Brain microvascular endothelial cell (primary cell): ENCODE data around the gene MAPK1IP1L.
"Not testable (repeated sequence)": the region's sequence is repeated elsewhere in the genome, so short reads cannot be mapped to it uniquely, and the experiment has no call there.

Source experiments
- DNase-seq: peaks from one replicate; pipeline ENCODE4 v3.0.0-alpha.2; 2020
- H3K27ac ChIP-seq: fragments of 250-450 bp; sonication (Bioruptor Pico); 2 replicates; pipeline ENCODE4 v1.5.1; 2020; ENCODE audit warnings: mild to moderate bottlenecking, moderate library complexity
- H3K27me3 ChIP-seq: fragments of 250-450 bp; sonication (Bioruptor Pico); replicated peaks from 2 replicates; pipeline ENCODE4 v1.5.1; 2020; ENCODE audit warnings: mild to moderate bottlenecking
- H3K36me3 ChIP-seq: fragments of 250-450 bp; sonication (Bioruptor Pico); replicated peaks from 2 replicates; pipeline ENCODE4 v1.5.1; 2020; ENCODE audit warnings: mild to moderate bottlenecking
- H3K4me3 ChIP-seq: 2 replicates; pipeline ENCODE4 v1.5.1; 2011; ENCODE audit warnings: low read depth, mild to moderate bottlenecking, control low read depth, low read length, moderate library complexity
- in situ Hi-C: cut with HindIII; loops from 2 replicates; pipeline ENCODE4 v1.10.0; 2017; ENCODE audit warnings: low sequenced_read_pairs, low pct_ligation_motif_present
- TF ChIP-seq, protein P1 (sequence below): IDR thresholded peaks from 2 replicates; pipeline ENCODE4 v1.5.1; 2011; ENCODE audit warnings: low read depth, mild to moderate bottlenecking, moderate library complexity, low read length, control low read depth, inconsistent platforms; ENCODE audit errors: missing control alignments

The MAPK1IP1L gene

GRCh38 chr14:55051423-55052268, at the start of gene MAPK1IP1L:
Gene MAPK1IP1L (plus strand): TSS chr14:55051647. CDS start chr14:55061684, 10,037 bp downstream.
- TF ChIP-seq, protein P1, sequence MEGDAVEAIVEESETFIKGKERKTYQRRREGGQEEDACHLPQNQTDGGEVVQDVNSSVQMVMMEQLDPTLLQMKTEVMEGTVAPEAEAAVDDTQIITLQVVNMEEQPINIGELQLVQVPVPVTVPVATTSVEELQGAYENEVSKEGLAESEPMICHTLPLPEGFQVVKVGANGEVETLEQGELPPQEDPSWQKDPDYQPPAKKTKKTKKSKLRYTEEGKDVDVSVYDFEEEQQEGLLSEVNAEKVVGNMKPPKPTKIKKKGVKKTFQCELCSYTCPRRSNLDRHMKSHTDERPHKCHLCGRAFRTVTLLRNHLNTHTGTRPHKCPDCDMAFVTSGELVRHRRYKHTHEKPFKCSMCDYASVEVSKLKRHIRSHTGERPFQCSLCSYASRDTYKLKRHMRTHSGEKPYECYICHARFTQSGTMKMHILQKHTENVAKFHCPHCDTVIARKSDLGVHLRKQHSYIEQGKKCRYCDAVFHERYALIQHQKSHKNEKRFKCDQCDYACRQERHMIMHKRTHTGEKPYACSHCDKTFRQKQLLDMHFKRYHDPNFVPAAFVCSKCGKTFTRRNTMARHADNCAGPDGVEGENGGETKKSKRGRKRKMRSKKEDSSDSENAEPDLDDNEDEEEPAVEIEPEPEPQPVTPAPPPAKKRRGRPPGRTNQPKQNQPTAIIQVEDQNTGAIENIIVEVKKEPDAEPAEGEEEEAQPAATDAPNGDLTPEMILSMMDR: peak; percentile 73
- H3K4me3 ChIP-seq: peak within 1 kb of the TSS; percentile 98
- peak within 1 kb of the TSS; percentile 100 for H3K27ac ChIP-seq
- no peaks in the 10 kb centered on the region for H3K27me3 ChIP-seq
- in situ Hi-C loops: no loop called here
- peaks cover 8% of the 10 kb centered on the region for H3K36me3 ChIP-seq
- peak; percentile 89 for DNase-seq

DNA sequence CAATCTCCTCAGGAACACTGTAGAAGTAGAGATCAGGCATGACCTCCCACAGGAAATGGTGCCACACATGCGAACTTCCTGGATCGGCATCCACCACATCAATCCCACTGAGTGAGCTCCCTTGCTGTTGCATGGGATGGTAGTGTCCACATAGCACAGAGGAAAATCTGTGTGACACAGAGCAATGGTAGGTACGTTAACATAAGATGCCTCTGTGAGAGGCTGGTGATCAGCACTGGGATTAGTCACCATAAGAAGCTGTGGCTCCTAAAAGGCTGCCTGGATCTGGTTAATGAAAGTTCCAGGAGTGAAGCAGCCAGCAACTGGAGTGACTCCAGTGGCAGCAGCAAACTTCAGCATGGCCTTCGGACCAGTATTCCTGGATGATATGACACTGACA, 46.4 kb upstream of the MAPK1IP1L start:
- H3K27me3 ChIP-seq: no peaks in the 10 kb centered on the region
- in situ Hi-C loops: no loop called here
- no peak overlapping the region for H3K27ac ChIP-seq
- TF ChIP-seq, protein P1: no peak
- peak; percentile 21 for DNase-seq
- no peaks in the 10 kb centered on the region for H3K36me3 ChIP-seq
- no peak overlapping the region for H3K4me3 ChIP-seq

DNA sequence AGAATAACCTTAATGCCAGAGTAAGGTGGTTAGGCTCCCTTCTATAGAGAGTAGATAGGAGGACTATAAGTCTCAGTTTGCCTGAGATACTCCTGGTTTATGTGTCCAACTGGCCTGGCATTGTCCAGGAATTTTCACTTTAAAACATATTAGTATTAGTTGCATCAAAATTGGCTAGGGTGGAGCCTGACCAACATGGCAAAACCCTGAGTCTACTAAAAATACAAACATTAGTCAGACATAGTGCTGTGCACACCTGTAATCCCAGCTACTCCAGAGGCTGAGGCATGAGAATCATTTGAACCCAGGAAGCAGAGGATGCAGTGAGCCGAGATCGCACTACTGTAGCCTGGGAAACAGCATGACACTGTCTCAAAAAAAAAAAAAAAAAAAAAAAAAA, 36.4 kb upstream of the MAPK1IP1L start:
- in situ Hi-C loops: no loop called here
- Histone ChIP-seq H3K27ac (no peak overlapping the region), H3K27me3 (no peaks in the 10 kb centered on the region), H3K4me3 (no peak overlapping the region), H3K36me3 (no peaks in the 10 kb centered on the region)
- TF ChIP-seq, protein P1: no peak
- DNase-seq: no peak

DNA sequence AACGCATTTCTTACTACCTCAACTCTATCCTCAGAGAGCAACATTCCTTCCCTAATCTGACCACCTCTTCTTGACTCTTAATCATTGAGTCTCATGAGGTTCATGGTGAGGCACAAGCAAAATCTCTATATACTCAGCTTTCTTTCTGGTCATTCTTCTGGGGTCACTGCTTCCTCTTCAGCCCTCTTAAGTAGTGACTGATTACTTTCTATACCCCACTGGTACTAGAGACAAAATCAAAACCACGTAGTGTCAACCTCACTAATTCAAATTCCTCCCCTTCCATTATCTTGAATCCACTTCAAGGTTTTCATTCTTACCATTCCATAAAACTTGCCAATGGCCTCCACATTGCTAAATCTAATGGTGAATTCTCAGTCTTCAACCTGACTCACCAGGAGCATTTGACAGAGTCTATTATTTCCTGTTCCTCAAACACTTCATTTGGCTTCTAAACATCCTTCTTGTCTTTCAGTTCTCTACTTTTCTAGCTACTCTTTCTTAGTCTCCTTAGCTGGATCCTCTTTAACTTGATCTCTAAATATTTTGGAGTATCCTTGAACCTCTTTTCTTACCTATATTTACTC, 31.4 kb upstream of the MAPK1IP1L start:
- no peaks in the 10 kb centered on the region for H3K27me3 ChIP-seq
- no peak for DNase-seq
- no peak overlapping the region for H3K27ac ChIP-seq
- TF ChIP-seq, protein P1: no peak
- in situ Hi-C loops: no loop called here
- no peaks in the 10 kb centered on the region for H3K36me3 ChIP-seq
- H3K4me3 ChIP-seq: no peak overlapping the region

DNA sequence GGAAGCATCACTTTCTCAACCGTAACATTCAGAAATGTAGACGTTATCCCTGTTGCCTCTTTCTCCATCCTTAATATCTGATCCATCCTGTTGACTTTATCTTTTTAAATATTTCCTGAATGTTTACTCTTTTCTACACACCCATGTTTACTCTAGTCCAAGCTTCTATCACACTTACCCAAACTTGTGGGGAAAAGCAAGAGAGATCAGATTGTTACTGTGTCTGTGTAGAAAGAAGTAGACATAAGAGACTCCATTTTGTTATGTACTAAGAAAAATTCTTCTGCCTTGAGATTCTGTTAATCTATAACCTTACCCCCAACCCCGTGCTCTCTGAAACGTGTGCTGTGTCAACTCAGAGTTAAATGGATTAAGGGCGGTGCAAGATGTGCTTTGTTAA, 27.1 kb upstream of the MAPK1IP1L start:
- H3K4me3 ChIP-seq, DNase-seq, H3K27ac ChIP-seq, H3K27me3 ChIP-seq, H3K36me3 ChIP-seq, in situ Hi-C loops: not testable (repeated sequence)

GRCh38 chr14:55025948-55026347, 25.5 kb upstream of the MAPK1IP1L start:
- Histone ChIP-seq H3K27ac (peak overlapping the region; percentile 85), H3K4me3 (peak overlapping the region; percentile 92), H3K36me3 (no peaks in the 10 kb centered on the region), H3K27me3 (no peaks in the 10 kb centered on the region)
- TF ChIP-seq, protein P1: no peak
- DNase-seq: no peak
- in situ Hi-C loops: no loop called here
